Hematopoietic multipotent progenitor cell treated with erythropoietin and hydrocortisone succinate and interleukin-3 and kit ligand, for 4 days (in vitro differentiated cells): ENCODE results near the gene TTC23.
"Not testable (repeated sequence)": the region's sequence is repeated elsewhere in the genome, so short reads cannot be mapped to it uniquely, and the experiment has no call there.

ENCODE experiments used
- DNase-seq: peaks from one replicate; pipeline ENCODE4 v3.0.0-alpha.2; 2015

TTC23 gene

GRCh38 chr15:99248000-99248715 lies 1.2 kb downstream of the TTC23 start:
- no peak for DNase-seq

GRCh38 chr15:99247062-99247461 lies 2.3 kb downstream of the TTC23 start:
- DNase-seq = no peak

GRCh38 chr15:99244306-99244705 lies 5.1 kb downstream of the TTC23 start:
- DNase-seq = no peak

GRCh38 chr15:99241752-99242151 lies 7.6 kb downstream of the TTC23 start:
- no peak for DNase-seq

GRCh38 chr15:99239545-99240198 lies 9.7 kb downstream of the TTC23 start:
- DNase-seq = no peak

GRCh38 chr15:99238849-99239248 lies 10.5 kb downstream of the TTC23 start:
- DNase-seq = no peak

GRCh38 chr15:99234160-99234559 lies 15.2 kb downstream of the TTC23 start:
- DNase-seq = not testable (repeated sequence)

GRCh38 chr15:99232740-99233139 lies 16.6 kb downstream of the TTC23 start:
- DNase-seq = no peak

- no peak for DNase-seq
Measured at GRCh38 chr15:99230867-99231266, 18.5 kb downstream of the TTC23 start.

- no peak for DNase-seq
Measured at GRCh38 chr15:99228120-99228770, 21.1 kb downstream of the TTC23 start.

- DNase-seq = no peak
Measured at GRCh38 chr15:99226802-99227201, 22.6 kb downstream of the TTC23 start.

GRCh38 chr15:99224372-99225214 lies 24.8 kb downstream of the TTC23 start:
- no peak for DNase-seq

- DNase-seq = peak; percentile 81
Measured at GRCh38 chr15:99213187-99213811, 36.1 kb downstream of the TTC23 start.

GRCh38 chr15:99212406-99212805 lies 37.0 kb downstream of the TTC23 start:
- peak; percentile 12 for DNase-seq

GRCh38 chr15:99211926-99212325 lies 37.5 kb downstream of the TTC23 start:
- DNase-seq = no peak

- DNase-seq = no peak
Measured at GRCh38 chr15:99210334-99210733, 39.0 kb downstream of the TTC23 start.

- DNase-seq = no peak
Measured at GRCh38 chr15:99209326-99209725, 40.1 kb downstream of the TTC23 start.

GRCh38 chr15:99207672-99208071 lies 41.7 kb downstream of the TTC23 start:
- DNase-seq = no peak

- DNase-seq = no peak
Measured at GRCh38 chr15:99202176-99202552, 47.2 kb downstream of the TTC23 start.

- DNase-seq = no peak
Measured at GRCh38 chr15:99201408-99202175, 47.8 kb downstream of the TTC23 start.

- no peak for DNase-seq
Measured at GRCh38 chr15:99197856-99198255, 51.5 kb downstream of the TTC23 start.

- not testable (repeated sequence) for DNase-seq
Measured at GRCh38 chr15:99192181-99192580, 57.2 kb downstream of the TTC23 start.
